Activated naive CD4-positive, alpha-beta T cell treated with anti-CD3 and anti-CD28 coated beads, Interleukin-2, amount 50 U/mL, for 16 hours (primary cell): ENCODE results near the gene DIPK1B.

Experiments
- DNase-seq: peaks from one replicate; pipeline ENCODE4 v3.0.0-alpha.2; 2020

DIPK1B gene

DNA sequence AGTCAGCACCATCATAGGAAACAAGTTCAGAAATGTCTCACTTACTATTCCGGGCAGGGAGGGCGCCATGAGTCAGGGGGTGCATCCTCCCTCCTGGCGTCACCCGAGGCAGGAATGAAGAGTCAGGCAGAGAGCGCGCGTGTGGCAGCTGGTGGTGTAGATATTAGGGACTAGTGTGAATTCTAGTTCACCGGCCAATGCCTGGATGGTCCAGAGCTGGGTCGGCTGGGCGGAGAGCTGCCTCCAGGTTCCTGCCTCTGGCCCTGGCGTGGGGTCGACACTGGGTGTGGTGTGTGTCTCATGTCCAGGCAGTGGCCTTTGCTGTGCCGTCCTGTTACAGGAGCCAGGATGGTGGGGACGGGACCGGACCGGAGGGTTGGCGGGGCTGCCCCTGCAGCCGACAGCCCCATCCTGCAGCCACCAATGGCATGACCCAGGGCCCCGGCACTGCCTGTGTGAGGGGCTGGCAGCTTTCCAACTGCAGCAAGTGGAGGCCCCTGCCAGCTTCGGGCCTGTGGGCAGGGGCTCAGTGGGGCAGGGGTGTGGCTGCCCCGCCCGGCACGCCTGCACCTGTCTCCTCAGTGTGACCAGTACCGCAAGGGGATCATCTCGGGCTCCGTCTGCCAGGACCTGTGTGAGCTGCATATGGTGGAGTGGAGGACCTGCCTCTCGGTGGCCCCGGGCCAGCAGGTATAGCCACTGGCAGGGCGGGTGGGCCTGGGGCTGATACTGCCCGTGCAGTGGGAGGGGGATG lies 9.1 kb downstream of the DIPK1B start:
- DNase-seq: no peak

DNA sequence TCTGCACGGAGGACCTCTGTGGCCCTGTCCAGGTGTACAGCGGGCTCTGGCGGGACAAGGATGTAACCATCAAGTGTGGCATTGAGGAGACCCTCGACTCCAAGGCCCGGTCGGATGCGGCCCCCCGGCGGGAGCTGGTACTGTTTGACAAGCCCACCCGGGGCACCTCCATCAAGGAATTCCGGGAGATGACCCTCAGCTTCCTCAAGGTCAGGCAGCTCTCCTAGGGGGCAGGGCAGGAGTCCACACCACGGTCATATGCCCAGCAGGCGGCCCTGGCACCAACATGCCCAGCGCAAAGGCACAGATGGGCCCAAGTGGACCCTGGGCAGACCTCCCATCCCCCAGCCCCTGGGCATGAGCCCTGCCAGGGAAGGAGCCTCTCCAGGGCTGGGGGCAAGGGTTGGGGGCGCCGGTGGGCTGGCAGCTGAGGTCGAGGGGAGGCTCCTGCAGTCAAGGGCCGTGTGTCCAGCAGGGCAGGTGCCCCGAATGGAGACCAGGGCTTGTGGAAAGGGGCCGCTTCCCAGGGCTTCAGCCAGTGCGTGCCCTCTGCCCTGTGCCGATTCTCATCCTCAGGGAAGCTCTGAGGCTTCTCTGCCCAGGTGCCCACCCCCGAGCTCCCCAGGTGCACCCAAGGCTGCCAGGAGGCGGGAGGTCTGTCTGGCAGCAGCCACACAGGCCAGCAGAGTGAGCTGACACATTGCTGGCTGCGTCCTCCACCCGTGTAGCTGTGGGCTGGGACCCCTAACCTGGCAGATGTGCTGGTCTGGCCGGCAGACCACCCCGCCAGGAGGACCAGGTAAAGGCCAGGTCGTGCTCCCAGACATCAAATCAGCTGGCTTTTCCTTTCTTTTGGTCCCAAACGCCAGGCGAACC lies 10.0 kb downstream of the DIPK1B start:
- no peak for DNase-seq

DNA sequence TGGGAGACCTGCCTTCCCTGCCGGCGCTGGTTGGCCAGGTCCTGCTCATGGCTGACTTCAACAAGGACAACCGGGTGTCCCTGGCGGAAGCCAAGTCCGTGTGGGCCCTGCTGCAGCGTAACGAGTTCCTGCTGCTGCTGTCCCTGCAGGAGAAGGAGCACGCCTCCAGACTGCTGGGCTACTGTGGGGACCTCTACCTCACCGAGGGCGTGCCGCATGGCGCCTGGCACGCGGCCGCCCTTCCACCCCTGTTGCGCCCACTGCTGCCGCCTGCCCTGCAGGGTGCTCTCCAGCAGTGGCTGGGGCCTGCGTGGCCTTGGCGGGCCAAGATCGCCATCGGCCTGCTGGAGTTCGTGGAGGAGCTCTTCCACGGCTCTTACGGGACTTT lies 10.6 kb downstream of the DIPK1B start:
- DNase-seq: no peak

DNA sequence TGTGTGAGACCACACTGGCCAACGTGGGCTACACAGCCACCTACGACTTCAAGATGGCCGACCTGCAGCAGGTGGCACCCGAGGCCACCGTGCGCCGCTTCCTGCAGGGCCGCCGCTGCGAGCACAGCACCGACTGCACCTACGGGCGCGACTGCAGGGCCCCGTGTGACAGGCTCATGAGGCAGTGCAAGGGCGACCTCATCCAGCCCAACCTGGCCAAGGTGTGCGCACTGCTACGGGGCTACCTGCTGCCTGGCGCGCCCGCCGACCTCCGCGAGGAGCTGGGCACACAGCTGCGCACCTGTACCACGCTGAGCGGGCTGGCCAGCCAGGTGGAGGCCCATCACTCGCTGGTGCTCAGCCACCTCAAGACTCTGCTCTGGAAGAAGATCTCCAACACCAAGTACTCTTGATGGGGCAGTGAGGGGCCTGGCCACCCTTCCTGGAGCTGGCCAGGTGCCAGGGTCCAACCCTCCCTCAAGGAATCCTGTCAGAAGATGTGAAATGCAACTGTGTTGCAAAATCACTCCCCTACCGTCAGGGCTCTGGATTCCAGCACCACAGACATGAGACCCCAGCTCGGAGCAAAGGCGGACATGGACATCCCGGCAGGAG lies 11.1 kb downstream of the DIPK1B start:
- no peak for DNase-seq

DNA sequence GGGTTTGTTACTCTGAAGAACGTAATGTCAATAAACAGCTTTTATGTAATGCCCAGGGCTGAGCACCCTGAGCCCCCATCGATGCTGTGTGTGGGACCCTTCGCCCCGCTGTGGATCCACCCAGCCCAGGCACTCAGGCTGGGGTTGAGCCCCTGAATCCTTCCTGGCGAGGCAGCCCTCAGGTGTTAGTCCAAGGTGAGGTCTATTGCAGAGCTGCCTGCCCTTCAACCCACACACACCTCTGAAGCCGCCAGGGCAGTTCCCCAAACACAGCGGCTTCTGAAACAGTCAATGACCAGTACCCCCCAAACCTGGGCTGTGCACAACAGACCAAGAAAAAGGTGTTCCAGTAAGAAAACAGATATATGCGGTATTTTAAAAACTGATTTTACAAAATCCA lies 11.6 kb downstream of the DIPK1B start:
- DNase-seq: no peak

DNA sequence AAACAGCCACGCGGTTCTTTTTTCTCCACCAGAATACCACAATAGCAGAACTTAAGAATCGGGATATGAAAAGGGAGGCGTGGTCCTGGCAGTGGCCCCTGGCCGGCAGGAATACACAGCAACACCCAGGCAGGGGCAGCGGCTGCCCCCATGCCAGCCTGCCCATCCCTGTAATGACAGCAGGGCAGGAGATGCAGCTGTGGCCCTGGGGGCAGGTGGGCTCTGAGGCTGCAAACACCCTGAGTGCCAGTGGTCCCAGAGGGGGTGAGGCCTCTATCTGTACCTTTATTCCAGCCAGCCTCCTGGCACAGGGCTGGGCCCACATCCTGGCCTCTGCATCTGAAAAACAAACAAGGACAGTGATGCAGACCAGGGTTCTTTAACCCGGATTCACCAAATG lies 12.4 kb downstream of the DIPK1B start:
- no peak for DNase-seq

DNA sequence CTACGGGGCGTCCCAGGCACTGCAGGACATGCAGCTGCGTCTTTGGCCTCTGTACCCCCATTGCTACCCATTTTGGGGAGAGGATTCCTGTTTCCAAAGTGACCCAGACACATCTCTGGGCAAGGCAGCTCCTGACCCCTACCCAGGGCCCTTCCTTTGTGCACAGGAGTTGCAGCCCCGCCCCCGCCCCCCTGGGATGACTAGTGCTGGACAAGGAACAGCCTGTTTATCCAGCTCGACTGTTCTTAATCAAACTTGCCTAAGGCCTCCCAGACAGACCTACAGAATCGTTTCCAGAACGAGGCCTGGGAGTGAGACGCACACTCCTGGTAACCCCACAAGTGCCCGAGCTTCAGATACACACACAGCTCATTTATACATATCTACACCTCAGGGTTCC lies 13.2 kb downstream of the DIPK1B start:
- DNase-seq: no peak

DNA sequence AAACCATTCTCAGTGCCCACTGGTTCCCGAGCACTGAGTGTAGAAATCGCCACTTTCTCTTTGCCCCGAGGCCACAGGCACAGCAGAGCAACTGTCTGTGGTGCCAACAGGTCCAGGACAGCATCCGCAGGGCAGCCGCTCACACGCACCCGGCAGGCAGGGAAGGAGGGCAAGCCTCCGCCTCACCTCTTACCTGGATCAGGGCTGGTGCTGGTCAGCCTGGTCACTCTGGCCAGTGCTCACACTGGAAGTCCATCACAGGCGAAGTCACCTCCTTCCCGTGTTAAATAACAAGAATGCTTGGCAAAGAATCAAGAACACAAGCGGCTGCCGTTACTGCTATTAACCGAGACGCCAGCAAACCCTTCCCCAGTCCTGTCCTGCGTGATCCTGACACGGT lies 13.7 kb downstream of the DIPK1B start:
- no peak for DNase-seq

DNA sequence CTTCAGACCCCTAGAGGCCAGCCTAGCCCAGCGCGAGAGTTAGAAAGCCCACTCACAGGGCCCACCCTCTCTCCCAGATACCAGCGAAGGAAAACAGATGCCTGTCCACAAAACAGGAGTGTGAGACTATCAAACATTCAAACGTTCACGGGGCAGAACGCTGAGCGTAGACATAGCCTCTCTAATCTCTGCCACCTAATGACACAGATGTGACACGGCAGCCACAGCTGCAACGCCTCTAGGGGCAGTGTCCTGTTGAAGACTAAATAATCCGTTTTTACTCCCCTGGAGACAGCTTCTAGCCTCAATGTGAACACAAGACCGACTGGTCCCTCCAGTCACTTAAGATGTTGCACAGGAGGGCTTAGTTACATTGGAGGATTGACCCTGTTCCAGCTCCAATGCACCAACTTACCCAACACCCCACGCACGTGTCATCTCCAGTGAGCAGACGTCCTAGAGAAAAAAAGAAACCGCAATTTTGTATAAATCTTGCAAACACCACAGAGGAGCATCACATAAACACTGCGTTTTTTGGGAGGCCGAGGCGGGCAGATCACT lies 14.3 kb downstream of the DIPK1B start:
- DNase-seq: peak; percentile 54

DNA sequence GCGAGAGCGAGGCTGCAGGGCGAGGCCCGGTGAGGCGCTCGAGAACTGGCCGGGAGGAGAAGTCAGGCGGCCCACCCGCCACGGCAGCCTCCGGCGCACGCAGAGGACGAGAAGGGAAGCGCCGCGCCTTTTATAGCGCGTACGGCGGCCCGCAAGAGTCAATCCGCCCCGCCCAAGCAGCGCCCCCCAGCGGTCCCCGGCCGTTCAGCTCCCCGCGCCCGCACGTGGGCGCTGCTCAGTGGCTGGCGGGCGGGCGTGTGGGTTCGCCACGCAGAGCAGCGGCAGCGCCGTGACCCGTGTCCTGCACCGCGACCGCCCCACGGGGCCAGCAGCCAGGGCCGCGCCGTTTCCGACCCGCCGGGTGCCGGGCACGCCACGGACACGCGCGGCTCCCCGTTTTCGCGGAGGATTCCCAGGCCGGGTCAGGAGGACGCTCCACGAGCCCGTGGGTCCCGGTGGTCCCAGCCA lies 15.7 kb downstream of the DIPK1B start:
- peak; percentile 94 for DNase-seq

DNA sequence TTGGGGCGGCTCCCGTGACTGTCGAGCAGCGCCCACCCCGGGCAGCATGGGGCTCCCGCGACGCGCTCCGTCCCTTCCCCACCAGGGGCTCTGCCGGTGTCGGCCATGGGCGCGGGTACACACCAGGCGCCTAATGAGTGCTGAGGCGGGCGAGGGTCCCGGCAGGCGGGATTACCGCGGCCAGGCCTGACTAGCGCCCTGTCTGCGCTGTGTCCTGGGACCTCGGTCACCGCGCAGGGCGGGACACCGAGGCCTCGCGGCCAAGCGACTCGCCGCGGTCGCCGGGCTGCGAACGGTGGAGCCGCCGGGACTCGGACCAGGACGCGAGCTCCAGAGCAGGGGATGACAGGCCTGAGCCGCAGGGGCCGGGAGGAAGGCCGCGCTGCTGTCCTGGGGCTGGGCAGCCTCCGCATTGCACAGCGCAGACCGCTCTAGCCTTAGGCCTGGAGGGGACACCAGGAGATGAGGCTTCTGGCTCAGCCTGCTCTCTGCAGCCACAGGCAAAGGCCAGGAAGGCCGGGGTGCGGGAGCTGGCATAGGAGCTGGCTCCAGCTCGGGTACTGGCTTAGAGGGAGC lies 16.3 kb downstream of the DIPK1B start:
- no peak for DNase-seq

DNA sequence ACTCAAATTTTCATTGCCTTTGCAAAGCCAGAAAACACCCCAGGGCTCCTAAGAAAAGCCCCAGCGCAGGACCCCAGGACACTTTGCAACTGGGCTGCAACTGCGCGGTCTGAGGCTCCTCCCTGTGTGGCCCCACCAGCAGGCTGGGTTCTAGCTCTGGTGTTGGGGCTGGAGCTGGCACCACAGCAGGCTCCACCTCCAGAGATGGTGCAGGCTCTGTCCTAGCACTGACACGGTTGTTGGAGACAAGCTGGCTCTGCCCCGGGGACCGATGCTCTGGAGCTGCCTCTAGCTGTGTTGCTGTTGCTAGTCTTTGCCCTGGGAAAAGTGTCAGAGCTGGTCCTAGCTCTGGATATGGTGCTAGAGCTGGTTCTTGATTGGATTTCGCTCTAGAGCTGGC lies 16.8 kb downstream of the DIPK1B start:
- no peak for DNase-seq

DNA sequence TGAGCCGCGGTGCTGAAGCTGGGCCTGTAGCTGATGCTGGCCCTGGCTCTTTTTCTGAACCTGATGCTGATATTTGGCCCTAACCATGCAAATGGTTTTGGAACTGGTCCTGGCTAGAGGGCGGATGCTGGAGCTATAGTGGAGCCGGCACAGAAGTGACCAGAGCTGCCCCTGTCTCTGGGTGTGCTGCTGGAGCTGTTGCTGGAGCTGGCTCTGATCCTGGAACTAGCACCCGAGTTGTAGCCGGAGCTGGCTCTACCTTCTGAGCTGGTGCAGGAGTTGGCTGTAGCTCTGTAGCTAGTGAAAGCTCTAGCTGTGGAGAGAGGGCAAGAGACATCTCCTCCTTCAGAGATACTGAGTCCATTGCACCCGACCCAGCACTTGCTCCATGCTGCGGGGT lies 17.6 kb downstream of the DIPK1B start:
- DNase-seq: no peak

DNA sequence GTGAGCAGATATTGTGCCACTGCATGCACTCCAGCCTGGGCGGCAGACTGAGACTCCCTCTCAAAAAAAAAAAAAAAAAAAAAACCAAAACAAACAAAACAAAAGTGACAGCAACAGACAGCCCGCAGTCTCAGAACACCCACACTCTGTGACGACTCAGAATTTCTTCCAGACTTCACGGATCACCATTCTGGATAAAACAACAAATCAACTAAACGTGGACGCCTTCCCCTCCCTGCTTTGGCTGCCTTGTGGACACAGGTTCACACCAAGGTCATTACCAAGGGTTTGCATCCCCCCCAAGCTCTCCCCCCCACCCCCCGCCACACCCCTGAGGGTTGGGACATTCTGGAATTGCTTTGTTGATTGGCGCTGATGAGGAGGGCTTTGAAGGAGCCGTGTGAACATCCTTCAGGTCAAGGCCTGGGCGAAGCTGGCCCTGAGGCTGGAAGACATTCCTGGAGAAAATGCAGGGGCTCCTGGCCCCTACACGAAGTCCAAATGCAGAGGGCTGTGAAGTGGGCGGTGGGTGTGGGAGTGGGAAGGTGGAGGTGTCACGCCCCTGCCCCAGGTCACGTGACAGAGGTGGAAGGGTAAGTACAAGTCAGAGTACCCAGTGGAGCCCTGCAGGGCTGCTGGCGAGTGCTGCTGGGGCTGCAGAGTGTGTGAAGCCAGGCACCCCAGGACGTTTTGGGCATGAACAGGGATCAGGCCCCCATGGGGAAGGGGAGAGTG lies 20.2 kb downstream of the DIPK1B start:
- no peak for DNase-seq

DNA sequence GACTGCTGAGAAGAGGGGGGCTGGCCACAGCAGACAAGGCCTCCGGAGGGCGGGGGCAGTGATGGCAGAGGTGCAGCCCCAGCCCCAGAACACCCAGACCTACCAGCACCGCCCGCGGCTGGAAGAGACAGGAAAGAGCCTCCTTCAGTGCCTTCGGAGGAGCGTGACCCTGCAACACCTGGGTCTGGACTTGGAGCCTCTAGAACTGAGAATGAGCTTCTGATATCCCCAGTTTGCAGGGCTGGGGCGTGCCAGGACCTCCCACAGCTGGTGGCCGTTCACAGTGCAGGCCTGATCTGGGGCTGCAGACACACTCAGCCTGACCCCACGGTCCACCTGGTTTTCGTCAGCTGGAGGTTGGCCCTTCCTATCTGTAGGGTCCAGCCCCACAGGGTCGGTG lies 21.2 kb downstream of the DIPK1B start:
- DNase-seq: no peak

DNA sequence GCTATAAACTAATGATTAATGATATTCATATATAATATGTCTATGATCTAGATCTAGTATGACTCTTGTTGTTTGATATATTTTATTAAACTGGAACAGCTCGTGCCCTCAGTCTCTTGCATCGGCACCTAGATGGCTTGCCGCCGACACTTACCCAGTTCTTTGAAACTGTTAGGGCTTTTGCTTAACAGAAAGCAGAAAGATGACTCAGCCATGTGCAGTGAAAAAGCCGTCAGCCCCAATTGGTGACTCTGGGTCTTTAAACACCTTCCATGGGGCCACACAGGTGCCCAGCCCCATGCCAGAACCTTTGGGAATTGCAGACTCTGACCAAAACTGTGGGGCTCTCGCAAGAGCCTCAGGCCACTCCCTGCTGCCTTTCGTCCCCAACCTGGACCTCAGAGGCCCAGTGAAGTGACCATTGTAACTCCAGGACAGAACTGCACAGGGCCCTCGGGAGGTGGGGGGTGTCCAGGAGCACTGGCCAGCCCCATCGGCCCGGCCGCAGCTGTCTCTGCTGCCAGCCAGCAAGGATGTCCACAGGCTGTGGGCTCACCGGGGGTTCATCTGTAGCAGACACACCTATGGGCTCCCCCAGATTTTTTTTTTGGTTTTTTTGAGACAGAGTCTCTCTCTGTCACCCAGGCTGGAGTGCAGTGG lies 22.6 kb downstream of the DIPK1B start:
- DNase-seq: no peak

DNA sequence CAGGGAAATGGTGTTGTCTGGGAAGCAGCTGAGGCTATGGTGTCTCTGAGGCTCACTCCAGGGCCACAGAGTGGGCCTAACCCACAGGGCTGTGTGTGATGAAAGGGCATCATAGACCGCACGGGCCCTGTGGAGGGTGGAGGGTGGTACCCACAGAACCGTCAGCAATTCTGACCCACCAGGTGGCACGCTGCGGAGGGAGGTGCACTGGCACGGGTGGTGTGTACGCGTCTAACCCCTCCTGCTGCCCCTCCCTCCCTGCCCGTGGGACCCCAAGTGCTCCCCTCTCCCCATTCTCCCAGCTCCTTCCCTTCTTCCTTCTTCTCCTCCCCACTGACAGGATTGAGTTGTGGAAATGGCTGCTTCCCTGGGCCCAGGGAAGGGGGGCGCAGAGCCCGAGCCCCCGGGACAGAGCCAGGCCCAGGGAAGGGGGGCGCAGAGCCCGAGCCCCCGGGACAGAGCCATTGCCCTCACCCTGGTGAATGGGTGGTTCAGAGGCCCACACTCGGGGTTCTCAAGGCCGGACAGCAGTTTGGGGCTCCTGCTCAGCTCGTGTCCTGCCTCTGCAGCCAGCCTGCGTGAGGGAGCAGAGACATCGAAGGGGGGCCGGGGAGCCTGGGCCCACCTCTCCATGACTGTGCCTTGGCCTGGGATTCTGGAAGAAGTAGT lies 23.6 kb downstream of the DIPK1B start:
- DNase-seq: no peak

DNA sequence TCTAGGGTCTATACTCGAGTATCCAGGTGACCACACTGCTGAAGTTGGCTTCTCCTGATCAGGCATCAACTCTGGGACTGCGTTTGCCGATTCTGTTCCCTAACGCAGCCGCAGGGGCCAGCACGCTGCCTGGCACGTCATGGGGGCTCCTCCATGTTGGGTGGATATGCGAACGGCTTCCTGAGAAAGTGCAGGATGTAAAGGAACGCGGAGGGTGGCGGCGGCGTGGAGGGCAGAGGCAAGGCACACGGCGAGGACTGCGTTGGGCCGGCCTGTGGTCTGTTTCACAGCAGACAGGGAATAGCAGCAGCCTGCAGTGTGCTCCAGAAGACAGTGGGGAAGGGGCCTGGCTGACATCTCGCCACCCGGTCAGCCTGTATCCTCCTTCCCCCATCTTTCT lies 26.6 kb downstream of the DIPK1B start:
- DNase-seq: no peak

DNA sequence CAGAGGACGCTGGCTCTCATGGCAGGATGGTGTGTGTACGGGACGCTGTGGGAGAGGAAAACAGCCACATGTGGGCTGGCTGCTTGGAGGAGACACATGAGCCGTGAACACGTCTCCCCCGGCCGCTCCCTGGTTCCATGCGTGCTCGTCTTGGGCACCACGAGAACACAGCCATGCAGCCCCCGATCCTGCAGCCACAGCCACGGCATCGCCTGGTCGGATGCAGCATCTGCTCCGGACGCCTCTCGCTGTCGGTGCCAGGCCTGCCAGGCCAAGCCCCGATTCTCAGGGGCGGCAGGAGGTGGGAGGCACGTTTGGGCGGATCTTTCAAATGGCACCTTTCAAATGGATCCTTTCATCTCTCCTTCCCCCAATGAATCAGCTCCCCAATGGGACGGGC lies 27.1 kb downstream of the DIPK1B start:
- DNase-seq: no peak

DNA sequence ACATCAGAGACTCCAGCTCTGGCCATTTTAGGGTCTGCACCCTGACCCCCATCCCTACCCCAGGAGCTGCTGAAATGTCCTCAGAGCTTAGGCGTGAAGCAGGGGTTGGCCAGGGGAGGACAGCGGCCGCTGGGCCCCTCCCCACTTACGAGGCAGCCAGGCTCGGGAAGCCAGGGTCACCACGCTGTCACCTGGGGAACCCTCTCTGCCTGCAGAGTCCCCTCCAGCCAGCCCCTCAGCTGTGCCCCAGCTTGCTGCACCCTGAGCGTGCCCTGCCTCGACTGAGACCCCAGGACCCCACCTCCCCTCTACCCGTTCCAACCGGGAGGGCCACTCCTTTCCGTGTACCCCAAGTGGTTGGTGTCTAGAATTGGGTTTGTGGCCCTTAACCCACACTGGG lies 27.7 kb downstream of the DIPK1B start:
- no peak for DNase-seq

DNA sequence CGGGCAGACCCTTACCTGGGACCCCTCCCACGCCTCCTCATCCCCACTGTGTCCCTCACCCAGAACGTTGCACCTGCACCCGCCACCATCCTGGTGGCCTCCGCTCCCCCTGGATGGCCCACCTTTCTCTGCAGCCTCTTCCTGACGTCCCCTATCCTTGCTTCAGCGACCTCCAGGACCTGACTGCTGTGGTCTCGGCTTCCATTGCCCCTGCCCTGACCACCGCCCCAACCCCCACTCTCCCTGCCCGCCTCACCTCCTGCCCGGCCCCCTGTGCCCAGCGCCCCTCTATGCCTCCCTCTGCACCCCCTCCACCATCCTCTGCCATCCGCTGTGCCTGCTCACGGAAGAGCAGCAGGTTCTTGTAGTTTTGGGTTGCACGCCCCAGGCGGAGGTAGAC lies 28.1 kb downstream of the DIPK1B start:
- no peak for DNase-seq
